ENCODE measurements around the gene CDH13.

- TF ChIP-seq, protein P1, sequence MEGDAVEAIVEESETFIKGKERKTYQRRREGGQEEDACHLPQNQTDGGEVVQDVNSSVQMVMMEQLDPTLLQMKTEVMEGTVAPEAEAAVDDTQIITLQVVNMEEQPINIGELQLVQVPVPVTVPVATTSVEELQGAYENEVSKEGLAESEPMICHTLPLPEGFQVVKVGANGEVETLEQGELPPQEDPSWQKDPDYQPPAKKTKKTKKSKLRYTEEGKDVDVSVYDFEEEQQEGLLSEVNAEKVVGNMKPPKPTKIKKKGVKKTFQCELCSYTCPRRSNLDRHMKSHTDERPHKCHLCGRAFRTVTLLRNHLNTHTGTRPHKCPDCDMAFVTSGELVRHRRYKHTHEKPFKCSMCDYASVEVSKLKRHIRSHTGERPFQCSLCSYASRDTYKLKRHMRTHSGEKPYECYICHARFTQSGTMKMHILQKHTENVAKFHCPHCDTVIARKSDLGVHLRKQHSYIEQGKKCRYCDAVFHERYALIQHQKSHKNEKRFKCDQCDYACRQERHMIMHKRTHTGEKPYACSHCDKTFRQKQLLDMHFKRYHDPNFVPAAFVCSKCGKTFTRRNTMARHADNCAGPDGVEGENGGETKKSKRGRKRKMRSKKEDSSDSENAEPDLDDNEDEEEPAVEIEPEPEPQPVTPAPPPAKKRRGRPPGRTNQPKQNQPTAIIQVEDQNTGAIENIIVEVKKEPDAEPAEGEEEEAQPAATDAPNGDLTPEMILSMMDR (conservative IDR thresholded peaks at IDR 0.05; ENCODE audit: low read length), result no peak
- TF ChIP-seq EZH2phosphoT487 (IDR thresholded peaks at IDR 0.05; ENCODE audit: borderline replicate concordance, low read depth, low read length), result no peak
Observed at GRCh38 chr16:83509316-83509715, 882.5 kb downstream of the CDH13 start.

All from OCI-LY7 (cell line).